Lower leg skin (tissue), 4 donors: ENCODE results near the gene CAMLG. TPM values are rescaled to one million over a fixed set of nuclear protein-coding genes. Genes with fewer than 3 reads are reported as not detected.
"Not testable (repeated sequence)": the region's sequence is repeated elsewhere in the genome, so short reads cannot be mapped to it uniquely, and the experiment has no call there.

Experiments
- DNase-seq, 2 donors: peaks; one replicate each; pipeline ENCODE4 v3.0.0-alpha.2; 2019; ENCODE audit warnings: low spot score in 2 of 2
- H3K4me3 ChIP-seq: fragments of 200-600 bp; sonication (generic); 2 replicates; pipeline ENCODE4 v1.5.1; 2017; ENCODE audit warnings: mild to moderate bottlenecking, low read depth; ENCODE audit not compliant: poor library complexity, severe bottlenecking
- POLR2A ChIP-seq, 2 donors: fragments of 450-650 bp; IDR thresholded peaks; one replicate each; pipeline ENCODE4 v1.6.1; 2016 to 2017; ENCODE audit warnings: antibody characterized with exemption in 2 of 2, mild to moderate bottlenecking in 1 of 2, moderate library complexity in 1 of 2
- WGBS, 2 donors: methylation state at CpG; one replicate each; pipeline ENCODE4 v1.1.5; 2018; 5-methylcytosine and 5-hydroxymethylcytosine counted together
- intact Hi-C: fragments of 100-400 bp; cut with DNase I; formaldehyde crosslinking; loops from one replicate; pipeline ENCODE4 v1.15.0; 2023; ENCODE audit warnings: low total_unique reads
- total RNA-seq, 4 donors: library from RNA; depleted of rRNA; stranded (reverse); fragments of >200 nt; gene quantifications; one replicate each; pipeline ENCODE4 v1.1.0, GENCODE V29; 2016
- TF ChIP-seq, protein P1 (sequence below), 3 donors: fragments of 450-650 bp; IDR thresholded peaks; one replicate each; pipeline ENCODE4 v1.5.1; 2016; ENCODE audit warnings: antibody characterized with exemption in 3 of 3, mild to moderate bottlenecking in 3 of 3, moderate library complexity in 2 of 3

The CAMLG gene
- total RNA-seq, 4 donors from 2014 or later = 29.4 to 44.4 (median 37.4) TPM

DNA sequence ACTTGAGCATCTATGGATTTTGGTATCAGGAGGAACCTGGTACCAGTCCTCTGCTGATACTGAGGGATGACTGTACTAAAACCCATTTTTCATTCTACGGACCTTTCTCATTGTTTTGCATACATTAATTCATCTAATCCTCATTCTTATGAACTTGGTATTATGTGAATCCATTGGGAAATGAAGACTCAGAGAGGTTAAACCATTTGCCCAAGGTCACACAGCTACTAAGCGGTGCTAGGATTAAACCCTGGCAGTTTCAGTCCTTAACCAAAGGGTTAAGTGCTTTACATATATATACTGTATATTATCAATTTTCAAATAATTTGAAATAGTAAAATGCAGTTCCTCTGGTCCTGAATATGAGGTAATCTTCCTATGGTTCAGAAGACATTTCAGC lies 3.8 kb downstream of the CAMLG start:
- no peak overlapping the region for H3K4me3 ChIP-seq
- WGBS, 2 donors = 96 to 98% methylated on average over 2 of the region's 2 CpGs
- intact Hi-C loops = no loop called here
- TF ChIP-seq, protein P1, sequence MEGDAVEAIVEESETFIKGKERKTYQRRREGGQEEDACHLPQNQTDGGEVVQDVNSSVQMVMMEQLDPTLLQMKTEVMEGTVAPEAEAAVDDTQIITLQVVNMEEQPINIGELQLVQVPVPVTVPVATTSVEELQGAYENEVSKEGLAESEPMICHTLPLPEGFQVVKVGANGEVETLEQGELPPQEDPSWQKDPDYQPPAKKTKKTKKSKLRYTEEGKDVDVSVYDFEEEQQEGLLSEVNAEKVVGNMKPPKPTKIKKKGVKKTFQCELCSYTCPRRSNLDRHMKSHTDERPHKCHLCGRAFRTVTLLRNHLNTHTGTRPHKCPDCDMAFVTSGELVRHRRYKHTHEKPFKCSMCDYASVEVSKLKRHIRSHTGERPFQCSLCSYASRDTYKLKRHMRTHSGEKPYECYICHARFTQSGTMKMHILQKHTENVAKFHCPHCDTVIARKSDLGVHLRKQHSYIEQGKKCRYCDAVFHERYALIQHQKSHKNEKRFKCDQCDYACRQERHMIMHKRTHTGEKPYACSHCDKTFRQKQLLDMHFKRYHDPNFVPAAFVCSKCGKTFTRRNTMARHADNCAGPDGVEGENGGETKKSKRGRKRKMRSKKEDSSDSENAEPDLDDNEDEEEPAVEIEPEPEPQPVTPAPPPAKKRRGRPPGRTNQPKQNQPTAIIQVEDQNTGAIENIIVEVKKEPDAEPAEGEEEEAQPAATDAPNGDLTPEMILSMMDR (IDR thresholded peaks at IDR 0.05) = no peak
- TF ChIP-seq POLR2A (IDR thresholded peaks at IDR 0.05) = no peak
- no peak for DNase-seq

DNA sequence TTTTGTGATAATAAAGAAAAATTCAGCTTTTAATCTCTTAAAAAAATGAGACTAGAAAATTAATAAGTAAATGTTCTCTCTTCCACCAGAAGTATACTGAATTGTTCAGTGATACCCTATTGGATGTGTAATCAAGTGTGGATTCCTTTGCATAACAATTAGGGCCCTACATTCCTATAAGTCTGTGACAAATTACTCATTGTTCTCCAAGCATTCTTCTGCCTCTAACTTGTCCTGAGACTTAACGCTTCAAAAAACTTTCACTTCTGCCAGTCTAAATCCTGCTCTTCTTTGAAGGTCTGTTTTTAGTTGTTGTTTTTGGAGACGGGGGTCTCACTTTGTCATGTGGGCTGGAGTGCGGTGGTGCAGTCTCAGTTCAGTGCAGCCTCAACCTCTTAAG lies 11.1 kb downstream of the CAMLG start:
- intact Hi-C loops = no loop called here
- DNase-seq = no peak
- H3K4me3 ChIP-seq = no peak overlapping the region
- TF ChIP-seq POLR2A (IDR thresholded peaks at IDR 0.05) = no peak
- TF ChIP-seq, protein P1 (IDR thresholded peaks at IDR 0.05) = no peak
- 82 to 90% methylated on average over 3 of the region's 3 CpGs for WGBS, 2 donors

DNA sequence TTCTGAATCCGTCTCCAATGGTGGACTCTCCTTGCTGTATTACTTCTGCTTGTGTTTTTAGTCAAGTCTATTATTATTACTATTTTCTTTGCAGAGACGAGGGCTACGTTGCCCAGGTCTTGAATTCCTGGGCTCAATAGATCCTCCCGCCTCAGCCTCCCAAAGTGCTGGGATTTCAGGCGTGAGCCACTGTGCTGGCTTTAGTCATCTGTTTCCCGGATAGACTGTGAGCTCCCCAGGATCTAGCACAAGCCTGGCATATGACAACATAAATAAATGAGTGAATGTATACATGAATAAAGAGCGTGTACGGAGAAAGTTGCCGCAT lies 19.8 kb downstream of the CAMLG start:
- 20 to 22% methylated on average over 9 of the region's 9 CpGs for WGBS, 2 donors
- TF ChIP-seq POLR2A (IDR thresholded peaks at IDR 0.05) = no peak
- TF ChIP-seq, protein P1 (IDR thresholded peaks at IDR 0.05) = no peak
- peak overlapping the region; percentile 88 for H3K4me3 ChIP-seq
- intact Hi-C loops = no loop called here
- DNase-seq = no peak

DNA sequence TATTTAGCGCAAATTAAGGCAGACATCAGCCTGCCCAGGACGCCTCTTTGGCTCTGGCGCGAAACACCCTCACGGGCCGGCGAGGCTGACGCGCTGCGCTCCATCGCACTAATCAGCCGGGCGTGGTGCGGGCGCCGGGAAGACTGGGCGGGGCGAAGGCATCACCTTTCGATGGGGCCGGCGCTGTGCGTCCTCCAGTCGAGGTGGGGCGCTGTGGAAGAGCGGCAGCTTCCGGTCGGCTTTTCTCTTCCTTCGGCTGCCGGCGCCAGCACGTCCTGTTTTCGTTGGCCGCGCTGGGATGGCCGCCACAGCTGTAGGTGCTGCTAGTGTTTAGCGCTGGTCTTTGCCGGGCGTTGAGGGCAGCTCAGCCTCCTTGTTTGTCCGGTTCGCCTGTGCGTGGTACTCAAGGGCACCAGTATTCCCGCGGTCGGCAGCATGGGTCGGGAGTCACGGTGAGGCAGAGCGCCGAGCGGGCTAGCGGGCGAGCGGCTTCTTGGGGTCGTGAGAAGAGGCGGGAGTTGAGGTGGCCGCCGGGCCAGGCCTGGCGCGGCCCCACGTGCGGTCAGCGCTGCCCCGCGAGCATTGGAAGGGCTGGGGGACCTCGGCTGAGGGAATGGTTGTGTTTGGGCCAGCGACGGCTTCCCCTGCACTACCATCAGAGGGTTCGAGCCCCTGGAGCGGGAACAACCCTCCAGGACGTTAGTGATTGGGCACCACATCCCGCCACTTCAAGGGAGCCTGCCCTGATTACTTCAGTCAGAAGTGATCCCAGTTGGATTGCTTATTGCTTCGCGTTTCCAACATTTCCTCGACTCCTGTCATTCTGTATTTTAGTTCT lies 20.4 kb downstream of the CAMLG start, which contains the start of gene DDX46:
TSS of gene DDX46 (plus strand) at position 276 of the 838 bp plus-strand sequence. CDS start at position 436, 160 bp downstream.
- peak within 1 kb of the TSS; percentile 88 for H3K4me3 ChIP-seq
- 0% methylated on average over 60 to 68 of the region's 73 CpGs for WGBS, 2 donors
- peak; percentile 90 to 99 for DNase-seq
- TF ChIP-seq, protein P1 (IDR thresholded peaks at IDR 0.05) = peak in 1 of 3 donors; percentile 79
- TF ChIP-seq POLR2A (IDR thresholded peaks at IDR 0.05) = no peak
- intact Hi-C loops = no loop called here

DNA sequence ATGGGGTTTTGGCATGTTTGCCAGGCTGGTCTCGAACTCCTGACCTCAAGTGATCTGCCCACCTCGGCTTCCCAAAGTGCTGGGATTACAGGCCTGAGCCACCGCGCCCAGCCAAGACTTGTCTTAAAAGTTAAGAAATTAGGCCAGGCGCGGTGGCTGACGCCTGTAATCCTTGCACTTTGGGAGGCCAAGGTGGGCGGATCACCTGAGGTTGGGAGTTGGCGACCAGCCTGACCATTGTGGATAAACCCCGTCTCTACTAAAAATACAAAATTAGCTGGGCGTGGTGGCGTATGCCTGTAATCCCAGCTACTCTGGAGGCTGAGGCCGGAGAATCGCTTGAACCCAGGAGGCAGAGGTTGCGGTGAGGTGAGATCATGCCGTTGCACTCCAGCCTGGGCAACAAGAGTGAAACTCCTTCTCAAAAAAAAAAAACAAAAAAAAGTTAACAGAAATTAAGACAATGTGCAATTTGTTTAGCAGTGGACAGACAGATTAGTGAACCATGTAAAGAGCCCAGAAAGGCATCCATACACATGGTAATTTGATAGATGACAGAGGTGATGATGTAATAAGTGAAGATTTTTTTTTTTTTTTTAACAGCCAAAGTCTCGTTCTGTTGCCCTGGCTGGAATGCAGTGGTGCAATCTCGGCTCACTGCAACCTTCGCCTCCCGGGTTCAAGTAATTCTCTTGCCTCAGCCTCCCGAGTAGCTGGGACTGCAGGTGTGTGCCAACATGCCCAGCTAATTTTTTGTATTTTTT lies 29.4 kb downstream of the CAMLG start:
- intact Hi-C loops, DNase-seq, H3K4me3 ChIP-seq: not testable (repeated sequence)
- WGBS, 2 donors = 93 to 95% methylated on average over 21 of the region's 21 CpGs

DNA sequence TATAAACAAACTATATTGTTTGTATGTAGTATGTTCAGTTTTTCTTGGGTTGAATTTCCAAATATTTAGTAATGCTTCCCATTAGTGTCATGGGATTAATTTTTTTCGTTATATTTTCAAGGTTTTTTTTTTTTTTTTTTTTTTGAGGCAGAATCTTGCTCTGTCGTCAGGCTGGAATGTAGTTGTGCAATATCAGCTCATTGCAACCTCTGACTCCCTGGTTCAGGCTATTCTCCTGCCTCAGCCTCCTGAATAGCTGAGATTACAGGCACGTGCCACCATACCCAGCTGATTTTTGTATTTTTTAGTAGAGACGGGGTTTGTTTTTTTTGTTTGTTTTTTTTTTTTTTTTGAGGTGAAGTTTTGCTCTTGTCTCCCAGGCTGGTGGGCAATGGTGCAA lies 30.9 kb downstream of the CAMLG start:
- no peak overlapping the region for H3K4me3 ChIP-seq
- TF ChIP-seq, protein P1 (IDR thresholded peaks at IDR 0.05) = no peak
- no peak for TF ChIP-seq POLR2A (IDR thresholded peaks at IDR 0.05)
- intact Hi-C loops = no loop called here
- WGBS, 2 donors = 74 to 86% methylated on average over 4 of the region's 4 CpGs
- DNase-seq = no peak
